Ovary (tissue), 3 donors: Measurements from ENCODE around the gene UBAP1L.

Experiments used
- CTCF ChIP-seq, 3 donors: fragments of 450-650 bp in 2 of 3; fragments of 200-600 bp in 1 of 3; IDR thresholded peaks; one replicate each; pipeline versions ENCODE4 v1.5.1 to v1.8.0; 2016 to 2022; ENCODE audit warnings: antibody characterized with exemption in 3 of 3, mild to moderate bottlenecking in 1 of 3
- POLR2A ChIP-seq: fragments of 450-650 bp; IDR thresholded peaks from one replicate; pipeline ENCODE4 v1.6.1; 2017; ENCODE audit warnings: antibody characterized with exemption, mild to moderate bottlenecking, moderate library complexity
- donor health status: DM: no; HTN: no; CAD: no.

- TF ChIP-seq CTCF (IDR thresholded peaks at IDR 0.05) = no peak
- TF ChIP-seq POLR2A = no peak
Measured at GRCh38 chr15:65048241-65048640, 66.8 kb downstream of the UBAP1L start.
